Brain microvascular endothelial cell (primary cell): Measurements from ENCODE around the gene VWF.
A peak's percentile ranks its signal among the peaks of the same experiment; 100 is the strongest.

ENCODE experiments used
- DNase-seq: peaks from one replicate; pipeline ENCODE4 v3.0.0-alpha.2; 2020
- H3K27ac ChIP-seq: fragments of 250-450 bp; sonication (Bioruptor Pico); 2 replicates; pipeline ENCODE4 v1.5.1; 2020; ENCODE audit warnings: mild to moderate bottlenecking, moderate library complexity
- H3K27me3 ChIP-seq: fragments of 250-450 bp; sonication (Bioruptor Pico); replicated peaks from 2 replicates; pipeline ENCODE4 v1.5.1; 2020; ENCODE audit warnings: mild to moderate bottlenecking
- H3K36me3 ChIP-seq: fragments of 250-450 bp; sonication (Bioruptor Pico); replicated peaks from 2 replicates; pipeline ENCODE4 v1.5.1; 2020; ENCODE audit warnings: mild to moderate bottlenecking
- H3K4me3 ChIP-seq: 2 replicates; pipeline ENCODE4 v1.5.1; 2011; ENCODE audit warnings: low read depth, mild to moderate bottlenecking, control low read depth, low read length, moderate library complexity
- in situ Hi-C: cut with HindIII; loops from 2 replicates; pipeline ENCODE4 v1.10.0; 2017; ENCODE audit warnings: low sequenced_read_pairs, low pct_ligation_motif_present
- TF ChIP-seq, protein P1 (sequence below): IDR thresholded peaks from 2 replicates; pipeline ENCODE4 v1.5.1; 2011; ENCODE audit warnings: low read depth, mild to moderate bottlenecking, moderate library complexity, low read length, control low read depth, inconsistent platforms; ENCODE audit errors: missing control alignments

The VWF gene

DNA sequence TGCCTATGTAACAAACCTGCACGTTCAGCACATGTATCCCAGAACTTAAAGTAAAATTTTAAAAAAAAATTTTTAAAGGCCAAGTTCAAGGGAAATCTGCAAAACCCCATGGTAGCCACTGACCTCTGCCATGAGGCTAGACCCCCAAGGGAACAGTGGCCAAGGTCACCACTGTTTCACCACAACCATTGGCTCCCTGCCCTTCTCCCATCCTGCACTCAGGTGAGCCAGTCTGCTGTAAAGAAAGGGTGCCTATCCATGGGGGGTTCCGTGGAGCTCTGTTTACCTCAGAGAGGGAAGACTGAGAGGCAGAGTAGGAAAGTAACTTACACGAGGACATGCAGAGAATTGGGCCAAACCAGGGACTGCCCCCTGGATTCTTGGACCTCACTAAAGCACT lies 38.6 kb downstream of the VWF start:
- in situ Hi-C loops: no loop called here
- Histone ChIP-seq H3K27ac (no peak overlapping the region), H3K27me3 (no peaks in the 10 kb centered on the region), H3K4me3 (no peak overlapping the region), H3K36me3 (no peaks in the 10 kb centered on the region)
- DNase-seq: no peak
- TF ChIP-seq, protein P1, sequence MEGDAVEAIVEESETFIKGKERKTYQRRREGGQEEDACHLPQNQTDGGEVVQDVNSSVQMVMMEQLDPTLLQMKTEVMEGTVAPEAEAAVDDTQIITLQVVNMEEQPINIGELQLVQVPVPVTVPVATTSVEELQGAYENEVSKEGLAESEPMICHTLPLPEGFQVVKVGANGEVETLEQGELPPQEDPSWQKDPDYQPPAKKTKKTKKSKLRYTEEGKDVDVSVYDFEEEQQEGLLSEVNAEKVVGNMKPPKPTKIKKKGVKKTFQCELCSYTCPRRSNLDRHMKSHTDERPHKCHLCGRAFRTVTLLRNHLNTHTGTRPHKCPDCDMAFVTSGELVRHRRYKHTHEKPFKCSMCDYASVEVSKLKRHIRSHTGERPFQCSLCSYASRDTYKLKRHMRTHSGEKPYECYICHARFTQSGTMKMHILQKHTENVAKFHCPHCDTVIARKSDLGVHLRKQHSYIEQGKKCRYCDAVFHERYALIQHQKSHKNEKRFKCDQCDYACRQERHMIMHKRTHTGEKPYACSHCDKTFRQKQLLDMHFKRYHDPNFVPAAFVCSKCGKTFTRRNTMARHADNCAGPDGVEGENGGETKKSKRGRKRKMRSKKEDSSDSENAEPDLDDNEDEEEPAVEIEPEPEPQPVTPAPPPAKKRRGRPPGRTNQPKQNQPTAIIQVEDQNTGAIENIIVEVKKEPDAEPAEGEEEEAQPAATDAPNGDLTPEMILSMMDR: no peak

DNA sequence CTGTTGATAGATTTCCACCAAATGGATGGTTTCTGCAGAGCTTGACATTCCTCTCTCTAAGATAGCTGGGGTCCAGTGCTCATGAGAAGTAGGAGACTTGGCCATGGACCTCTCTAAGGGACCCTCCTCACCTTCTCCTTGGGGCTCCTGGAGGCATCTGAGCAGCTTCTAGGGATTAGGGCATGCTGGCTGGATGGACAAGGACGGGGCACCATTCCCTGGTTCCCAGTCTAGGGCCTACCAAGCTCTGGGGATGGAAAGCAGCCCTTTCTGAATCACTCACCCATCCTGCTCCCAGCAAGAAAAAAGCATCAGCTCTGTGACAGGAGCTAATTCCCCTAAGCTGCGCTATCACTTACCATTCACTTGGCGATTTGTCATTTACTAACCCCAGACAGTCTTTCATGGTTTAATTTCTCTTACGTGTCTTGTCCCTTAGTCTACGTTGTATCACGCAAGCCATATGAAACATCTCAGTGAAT lies 39.5 kb downstream of the VWF start:
- in situ Hi-C loops: no loop called here
- TF ChIP-seq, protein P1: no peak

DNA sequence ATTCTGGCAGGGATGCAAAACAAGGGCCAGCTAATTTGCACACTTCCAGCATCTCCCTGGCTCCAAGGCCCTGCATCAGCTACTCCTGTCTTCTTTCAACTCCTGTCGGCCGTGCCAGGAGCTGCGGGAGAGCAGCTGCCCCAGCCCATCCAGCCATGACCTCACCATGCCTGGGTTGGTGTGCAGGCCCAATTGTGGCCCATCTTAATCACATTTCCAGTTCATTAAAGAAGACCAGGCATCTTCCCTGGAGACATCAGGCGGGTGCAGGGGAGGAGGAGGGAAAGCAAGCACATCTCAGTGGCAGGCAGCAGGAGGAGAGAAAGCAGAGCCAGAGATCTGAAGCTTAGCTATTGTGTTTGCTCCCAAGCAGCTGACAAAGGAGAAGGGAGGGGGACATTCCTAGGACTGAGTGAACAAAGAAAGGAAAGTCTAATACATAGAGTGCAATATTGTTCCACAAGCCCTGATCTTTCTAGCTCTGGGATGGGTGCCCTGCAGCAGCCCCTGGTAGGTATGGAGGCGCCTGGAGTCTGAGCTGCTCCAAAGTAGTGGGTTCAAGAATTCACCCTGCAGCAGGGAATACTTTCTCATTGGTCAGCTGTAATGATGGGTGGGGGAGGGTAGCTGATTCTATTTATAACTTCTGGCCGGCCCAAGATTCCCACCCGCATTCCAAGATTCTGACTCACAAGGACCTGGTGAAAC lies 40.1 kb downstream of the VWF start:
- in situ Hi-C loops: no loop called here
- Histone ChIP-seq H3K36me3 (no peaks in the 10 kb centered on the region), H3K27me3 (no peaks in the 10 kb centered on the region), H3K4me3 (no peak overlapping the region), H3K27ac (no peak overlapping the region)
- TF ChIP-seq, protein P1: peak; percentile 12
- DNase-seq: peak; percentile 41

More for the DNA sequence above, 39.5 kb downstream of the VWF start:
- DNase-seq: no peak
- Histone ChIP-seq H3K36me3 (no peaks in the 10 kb centered on the region), H3K27ac (no peak overlapping the region), H3K27me3 (no peaks in the 10 kb centered on the region), H3K4me3 (no peak overlapping the region)

DNA sequence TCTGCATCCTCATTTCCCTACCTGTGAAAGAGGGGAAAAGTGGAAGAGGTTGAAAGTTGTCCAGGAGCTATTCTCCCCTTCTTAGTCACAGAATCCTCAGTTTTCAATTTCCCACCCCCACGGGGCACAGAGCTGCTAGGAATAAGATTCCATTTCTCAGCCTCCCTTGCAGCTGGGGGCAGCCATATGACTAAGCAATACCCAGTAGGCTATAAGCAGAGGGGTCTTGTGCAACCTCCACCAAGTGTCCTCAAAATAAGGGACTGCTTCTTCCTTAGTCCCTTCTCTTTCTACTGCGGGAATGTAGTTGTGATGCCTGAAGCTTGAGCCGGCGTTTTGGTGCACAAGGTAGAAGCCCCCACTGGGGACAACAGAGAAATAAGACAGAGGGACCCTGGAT lies 40.9 kb downstream of the VWF start:
- no peak overlapping the region for H3K27ac ChIP-seq
- in situ Hi-C loops: no loop called here
- no peaks in the 10 kb centered on the region for H3K36me3 ChIP-seq
- H3K4me3 ChIP-seq: no peak overlapping the region
- H3K27me3 ChIP-seq: no peaks in the 10 kb centered on the region
- TF ChIP-seq, protein P1: no peak
- no peak for DNase-seq

DNA sequence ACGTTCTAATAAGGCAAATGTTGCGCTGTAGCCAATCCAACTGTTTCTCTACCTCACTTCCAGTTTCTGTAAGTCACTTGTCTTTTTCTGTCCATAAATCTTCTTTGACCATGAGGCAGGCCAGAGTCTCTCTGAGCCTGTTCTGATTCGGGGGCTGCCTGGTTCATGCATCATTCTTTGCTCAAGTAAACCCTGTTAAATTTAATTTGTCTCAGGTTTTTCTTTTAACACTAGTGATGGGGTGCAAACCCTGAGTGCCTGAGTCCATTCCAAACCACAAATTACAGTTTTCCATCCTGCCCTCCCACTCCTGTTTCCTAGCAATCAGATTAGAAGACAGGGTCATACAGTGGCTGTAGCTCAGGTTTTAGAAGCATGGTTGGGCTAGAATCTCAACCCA lies 41.9 kb downstream of the VWF start:
- H3K27me3 ChIP-seq: no peaks in the 10 kb centered on the region
- no peak overlapping the region for H3K27ac ChIP-seq
- no peak overlapping the region for H3K4me3 ChIP-seq
- H3K36me3 ChIP-seq: no peaks in the 10 kb centered on the region
- in situ Hi-C loops: no loop called here
- TF ChIP-seq, protein P1: no peak
- no peak for DNase-seq
